ENCODE data around the gene NDUFAF2.

DNA sequence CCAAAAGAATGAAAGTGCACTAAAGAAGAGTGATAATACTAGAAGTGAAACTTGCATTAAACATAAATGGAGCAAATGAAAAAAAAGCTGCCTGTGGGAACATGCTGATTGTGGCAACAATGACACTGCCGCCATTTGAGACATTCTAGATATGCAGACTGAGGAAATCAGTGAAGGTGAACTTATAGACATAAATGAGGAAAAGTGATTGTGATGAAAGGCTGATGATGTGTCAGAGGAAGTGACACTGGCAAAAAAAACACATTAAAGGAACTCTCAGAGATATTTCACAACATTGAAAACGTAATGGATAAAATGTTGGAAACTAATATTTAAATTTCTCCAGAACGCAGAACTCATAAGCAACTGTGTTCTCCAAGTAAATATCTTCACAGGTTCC, 1.4 kb upstream of the NDUFAF2 start:
- TF ChIP-seq, protein P1, sequence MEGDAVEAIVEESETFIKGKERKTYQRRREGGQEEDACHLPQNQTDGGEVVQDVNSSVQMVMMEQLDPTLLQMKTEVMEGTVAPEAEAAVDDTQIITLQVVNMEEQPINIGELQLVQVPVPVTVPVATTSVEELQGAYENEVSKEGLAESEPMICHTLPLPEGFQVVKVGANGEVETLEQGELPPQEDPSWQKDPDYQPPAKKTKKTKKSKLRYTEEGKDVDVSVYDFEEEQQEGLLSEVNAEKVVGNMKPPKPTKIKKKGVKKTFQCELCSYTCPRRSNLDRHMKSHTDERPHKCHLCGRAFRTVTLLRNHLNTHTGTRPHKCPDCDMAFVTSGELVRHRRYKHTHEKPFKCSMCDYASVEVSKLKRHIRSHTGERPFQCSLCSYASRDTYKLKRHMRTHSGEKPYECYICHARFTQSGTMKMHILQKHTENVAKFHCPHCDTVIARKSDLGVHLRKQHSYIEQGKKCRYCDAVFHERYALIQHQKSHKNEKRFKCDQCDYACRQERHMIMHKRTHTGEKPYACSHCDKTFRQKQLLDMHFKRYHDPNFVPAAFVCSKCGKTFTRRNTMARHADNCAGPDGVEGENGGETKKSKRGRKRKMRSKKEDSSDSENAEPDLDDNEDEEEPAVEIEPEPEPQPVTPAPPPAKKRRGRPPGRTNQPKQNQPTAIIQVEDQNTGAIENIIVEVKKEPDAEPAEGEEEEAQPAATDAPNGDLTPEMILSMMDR (IDR thresholded peaks at IDR 0.05), result no peak
- no peak for TF ChIP-seq POLR2A (IDR thresholded peaks at IDR 0.05)

Measured in esophagus squamous epithelium (tissue), 4 donors.